Testis (tissue), 2 donors: Measurements from ENCODE around the gene ZEB1.

Source experiments
- POLR2A ChIP-seq: fragments of 450-650 bp; IDR thresholded peaks from one replicate; pipeline ENCODE4 v1.6.1; 2017; ENCODE audit warnings: antibody characterized with exemption, mild to moderate bottlenecking, moderate library complexity
- TF ChIP-seq, protein P1 (sequence below), 3 experiments: fragments of 450-650 bp in 2 of 3; fragments of 200-600 bp in 1 of 3; sonication (generic) in 1 of 3; IDR thresholded peaks; one replicate each; pipeline ENCODE4 v1.5.1; 2016 to 2019; ENCODE audit warnings: antibody characterized with exemption in 3 of 3, mild to moderate bottlenecking in 2 of 3, moderate library complexity in 1 of 3

DNA sequence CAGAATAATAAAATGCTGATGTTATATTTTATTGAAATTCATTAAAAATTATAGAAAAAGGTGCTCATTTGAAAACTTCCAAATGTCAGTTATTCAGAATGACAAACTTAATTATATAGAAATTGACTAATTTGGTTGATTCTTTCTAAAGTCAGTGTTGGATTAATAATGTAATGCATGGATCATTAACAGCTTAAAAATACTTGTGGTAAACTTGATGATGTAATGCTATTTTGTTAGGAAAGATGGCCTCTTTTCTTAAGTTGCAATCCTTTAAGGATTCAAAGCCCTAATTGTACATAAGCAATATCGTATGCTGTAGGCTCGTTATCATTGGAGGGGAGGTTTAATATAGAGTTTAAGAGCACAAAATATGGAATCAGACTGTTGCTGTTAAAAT is 141.2 kb downstream of the ZEB1 start:
- no peak for TF ChIP-seq POLR2A
- TF ChIP-seq, protein P1, sequence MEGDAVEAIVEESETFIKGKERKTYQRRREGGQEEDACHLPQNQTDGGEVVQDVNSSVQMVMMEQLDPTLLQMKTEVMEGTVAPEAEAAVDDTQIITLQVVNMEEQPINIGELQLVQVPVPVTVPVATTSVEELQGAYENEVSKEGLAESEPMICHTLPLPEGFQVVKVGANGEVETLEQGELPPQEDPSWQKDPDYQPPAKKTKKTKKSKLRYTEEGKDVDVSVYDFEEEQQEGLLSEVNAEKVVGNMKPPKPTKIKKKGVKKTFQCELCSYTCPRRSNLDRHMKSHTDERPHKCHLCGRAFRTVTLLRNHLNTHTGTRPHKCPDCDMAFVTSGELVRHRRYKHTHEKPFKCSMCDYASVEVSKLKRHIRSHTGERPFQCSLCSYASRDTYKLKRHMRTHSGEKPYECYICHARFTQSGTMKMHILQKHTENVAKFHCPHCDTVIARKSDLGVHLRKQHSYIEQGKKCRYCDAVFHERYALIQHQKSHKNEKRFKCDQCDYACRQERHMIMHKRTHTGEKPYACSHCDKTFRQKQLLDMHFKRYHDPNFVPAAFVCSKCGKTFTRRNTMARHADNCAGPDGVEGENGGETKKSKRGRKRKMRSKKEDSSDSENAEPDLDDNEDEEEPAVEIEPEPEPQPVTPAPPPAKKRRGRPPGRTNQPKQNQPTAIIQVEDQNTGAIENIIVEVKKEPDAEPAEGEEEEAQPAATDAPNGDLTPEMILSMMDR (IDR thresholded peaks at IDR 0.05): no peak
